Measurements from ENCODE around the gene PRR36.

DNA sequence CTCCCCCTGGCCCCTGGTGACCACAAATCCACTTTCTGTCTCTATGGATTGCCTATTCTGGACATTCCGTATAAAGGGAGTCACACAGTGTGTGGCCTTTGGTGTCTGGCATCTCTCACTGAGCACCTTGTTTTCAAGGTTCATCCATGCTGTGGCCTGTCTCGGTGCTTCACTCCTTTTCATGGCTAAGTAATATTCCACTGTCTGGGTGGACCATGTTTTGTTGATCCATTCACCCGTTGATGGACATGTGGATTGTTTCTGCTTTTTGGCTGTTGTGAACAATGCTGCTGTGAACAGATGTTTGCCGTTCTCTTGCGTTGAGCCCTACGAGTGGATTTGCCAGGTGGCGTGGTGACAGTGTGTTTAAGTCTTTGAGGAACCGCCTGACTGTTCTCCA lies 33.6 kb downstream of the PRR36 start:
- TF ChIP-seq, protein P1, sequence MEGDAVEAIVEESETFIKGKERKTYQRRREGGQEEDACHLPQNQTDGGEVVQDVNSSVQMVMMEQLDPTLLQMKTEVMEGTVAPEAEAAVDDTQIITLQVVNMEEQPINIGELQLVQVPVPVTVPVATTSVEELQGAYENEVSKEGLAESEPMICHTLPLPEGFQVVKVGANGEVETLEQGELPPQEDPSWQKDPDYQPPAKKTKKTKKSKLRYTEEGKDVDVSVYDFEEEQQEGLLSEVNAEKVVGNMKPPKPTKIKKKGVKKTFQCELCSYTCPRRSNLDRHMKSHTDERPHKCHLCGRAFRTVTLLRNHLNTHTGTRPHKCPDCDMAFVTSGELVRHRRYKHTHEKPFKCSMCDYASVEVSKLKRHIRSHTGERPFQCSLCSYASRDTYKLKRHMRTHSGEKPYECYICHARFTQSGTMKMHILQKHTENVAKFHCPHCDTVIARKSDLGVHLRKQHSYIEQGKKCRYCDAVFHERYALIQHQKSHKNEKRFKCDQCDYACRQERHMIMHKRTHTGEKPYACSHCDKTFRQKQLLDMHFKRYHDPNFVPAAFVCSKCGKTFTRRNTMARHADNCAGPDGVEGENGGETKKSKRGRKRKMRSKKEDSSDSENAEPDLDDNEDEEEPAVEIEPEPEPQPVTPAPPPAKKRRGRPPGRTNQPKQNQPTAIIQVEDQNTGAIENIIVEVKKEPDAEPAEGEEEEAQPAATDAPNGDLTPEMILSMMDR (IDR thresholded peaks at IDR 0.05) = no peak
- TF ChIP-seq TEAD1 (CRISPR knock-in tag; IDR thresholded peaks at IDR 0.05) (no peak), NR2C2 (CRISPR knock-in tag; IDR thresholded peaks at IDR 0.05) (no peak)
